Activated CD8-positive, alpha-beta memory T cell treated with anti-CD3 and anti-CD28 coated beads, Interleukin-2, amount 50 U/mL, for 48 hours (primary cell): ENCODE results near the gene GLB1L2.

Source experiments
- DNase-seq: peaks from one replicate; pipeline ENCODE4 v3.0.0-alpha.2; 2020

The GLB1L2 gene

DNA sequence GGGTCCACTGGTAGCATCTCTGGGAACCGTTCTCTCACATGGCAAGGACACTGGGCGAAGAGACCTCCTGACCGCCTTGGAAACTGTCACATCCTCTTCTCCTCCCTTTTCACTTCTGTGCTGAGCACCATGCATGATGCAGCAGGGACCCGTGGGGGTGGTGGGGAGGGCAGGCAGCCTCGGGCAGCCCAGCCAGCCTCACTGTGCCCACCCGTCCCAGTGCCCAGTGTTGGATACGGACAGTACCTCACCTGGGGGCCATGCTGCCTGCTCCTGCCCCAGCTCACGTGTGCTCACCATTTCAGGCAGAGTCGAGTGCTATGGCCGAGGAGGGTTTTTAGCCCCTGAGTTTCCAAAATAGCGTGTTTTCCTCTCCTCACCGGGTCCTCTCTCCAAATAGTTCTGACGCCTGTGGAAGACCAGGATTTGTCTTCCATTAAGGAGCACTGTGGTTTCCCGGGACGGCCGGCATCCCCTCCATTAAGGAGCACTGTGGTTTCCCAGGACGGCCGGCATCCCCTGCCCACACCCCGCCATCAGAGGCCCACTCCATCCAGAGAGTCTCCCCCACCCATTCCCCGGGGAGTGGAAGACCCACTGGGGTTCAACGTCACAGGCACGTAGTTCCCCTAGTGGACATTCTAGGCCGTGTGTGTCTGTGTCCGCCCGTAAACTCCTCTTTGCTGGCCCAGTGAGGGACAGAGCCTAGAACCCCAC, 57.8 kb downstream of the GLB1L2 start:
- DNase-seq, result no peak

DNA sequence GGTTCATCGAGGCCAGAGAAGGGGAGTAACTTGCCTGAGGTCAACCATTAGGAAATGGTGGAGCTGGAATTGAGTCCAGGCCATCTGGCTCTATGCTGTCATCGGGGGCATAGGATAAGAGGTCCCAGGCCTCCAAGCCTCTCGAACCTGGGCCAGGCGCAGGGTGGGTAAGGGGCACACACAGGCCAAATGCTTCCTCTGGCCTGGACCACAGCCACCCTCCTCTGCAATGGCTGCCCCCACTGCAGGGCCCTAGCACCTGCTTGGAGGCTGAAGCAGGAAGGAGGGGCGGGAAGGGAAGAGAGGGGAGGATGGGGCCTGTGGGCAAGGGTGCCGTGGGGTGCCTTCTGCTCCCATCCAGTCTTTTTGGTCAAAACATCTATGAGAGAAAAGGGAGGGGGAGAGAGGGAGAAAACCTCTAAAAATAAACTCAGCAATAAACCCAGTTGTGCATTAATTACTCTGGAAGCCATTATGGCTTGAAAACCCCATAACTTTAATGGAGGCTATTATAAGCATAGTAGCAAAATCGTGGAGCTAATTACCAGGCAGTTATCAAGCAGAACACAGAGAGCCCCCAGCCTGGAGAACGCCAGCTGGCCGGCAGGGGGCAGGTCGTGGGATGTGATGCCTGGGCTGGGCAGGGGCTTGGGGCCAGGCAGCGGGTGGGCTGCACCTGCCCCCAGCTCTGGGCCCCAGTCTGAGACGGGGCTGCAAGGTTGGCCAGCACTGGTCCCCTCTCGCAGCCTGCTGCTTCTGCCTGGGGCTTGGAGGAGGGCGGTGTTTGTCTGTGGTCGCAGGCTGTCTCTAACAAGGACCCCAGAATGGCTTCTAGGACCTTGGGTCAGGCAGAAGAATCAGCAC, 59.1 kb downstream of the GLB1L2 start:
- DNase-seq, result no peak

DNA sequence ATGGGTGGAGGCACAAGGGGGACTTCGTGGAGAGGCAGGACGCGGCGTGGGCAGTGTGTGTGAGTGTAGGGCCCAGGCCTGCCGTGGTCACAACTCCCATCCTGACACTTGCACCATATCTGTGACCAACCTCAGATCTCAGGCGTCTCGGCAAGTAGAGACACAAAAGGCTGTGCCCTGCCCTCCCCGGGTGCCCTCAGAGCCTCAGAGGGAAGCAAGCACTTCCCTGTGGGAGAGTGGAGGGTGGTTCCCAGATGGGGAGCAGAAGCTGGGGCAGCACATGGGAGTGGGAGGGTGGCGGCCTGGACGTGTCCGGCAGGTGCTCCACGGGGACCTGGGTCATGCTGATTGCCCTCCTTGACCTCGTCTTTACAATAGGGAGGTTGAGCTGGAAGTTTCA, 59.9 kb downstream of the GLB1L2 start:
- DNase-seq, result no peak

DNA sequence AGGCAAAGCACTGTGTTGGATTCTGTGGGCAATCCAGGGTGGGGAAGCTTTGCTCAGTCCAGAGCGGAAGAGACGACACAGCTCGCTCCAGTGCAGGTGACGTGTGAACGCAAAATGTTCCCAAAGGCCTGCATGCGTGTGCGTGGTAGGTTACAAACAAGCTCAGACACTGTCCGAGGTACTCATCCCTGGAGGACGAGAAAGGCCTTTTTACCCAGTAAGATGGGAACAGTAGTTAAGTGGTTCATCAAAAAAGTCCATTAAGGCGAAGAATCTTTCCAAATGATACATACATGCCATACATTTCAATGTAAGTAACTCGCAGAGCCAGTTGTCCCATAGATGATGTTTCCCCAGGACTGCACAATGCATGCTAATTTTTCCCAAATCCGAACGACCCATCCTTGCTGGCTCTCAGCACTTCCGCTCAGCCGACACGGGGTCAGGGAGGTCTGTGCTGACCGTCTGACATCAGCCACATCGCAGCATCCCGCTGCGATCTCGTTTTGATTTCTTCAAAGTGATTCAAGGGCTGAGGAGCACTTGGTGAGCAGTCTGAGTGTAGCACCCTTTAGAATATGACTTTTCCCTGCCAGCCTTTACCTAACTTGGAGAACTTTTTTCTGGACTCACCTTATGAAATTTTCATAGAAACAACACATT, 61.3 kb downstream of the GLB1L2 start:
- no peak for DNase-seq

DNA sequence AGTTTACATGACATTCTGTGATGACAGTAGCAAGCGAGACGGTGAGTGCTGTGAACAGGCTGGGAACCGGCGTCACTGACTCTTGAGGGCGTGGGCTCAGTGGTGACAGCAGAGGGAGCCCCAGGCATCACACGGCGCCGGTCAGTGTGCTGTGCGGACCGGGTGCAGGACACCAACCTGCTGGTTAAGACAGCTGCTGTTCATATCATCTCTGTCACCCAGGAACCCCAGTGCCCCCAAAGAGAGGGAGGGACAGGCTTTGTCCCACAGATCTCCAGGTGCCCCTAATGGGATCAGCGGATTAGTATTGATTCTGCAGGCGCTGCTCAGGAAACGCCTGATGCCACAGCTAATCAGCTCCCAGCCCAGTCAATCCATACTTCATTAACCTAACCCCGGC, 61.9 kb downstream of the GLB1L2 start:
- DNase-seq, result no peak

DNA sequence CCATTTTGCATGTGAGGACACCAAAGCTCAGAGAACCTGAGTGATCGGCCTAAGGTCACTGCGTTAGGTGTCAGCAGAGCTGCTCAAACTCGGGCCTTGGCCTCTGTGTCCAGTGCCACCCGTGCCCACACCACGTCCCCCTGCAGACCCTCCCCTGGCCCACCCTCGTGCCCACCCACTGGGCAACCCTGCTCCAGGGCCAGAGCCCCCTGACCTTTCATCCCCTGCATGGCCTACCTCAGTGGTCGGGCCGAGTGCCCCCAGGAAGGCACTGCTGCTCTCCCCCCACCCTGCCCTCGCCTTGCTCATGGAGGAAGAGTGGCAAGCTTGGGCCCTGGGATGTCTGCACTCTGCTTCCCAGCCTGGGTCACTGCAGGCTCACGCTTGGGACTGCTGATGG, 62.5 kb downstream of the GLB1L2 start:
- no peak for DNase-seq

DNA sequence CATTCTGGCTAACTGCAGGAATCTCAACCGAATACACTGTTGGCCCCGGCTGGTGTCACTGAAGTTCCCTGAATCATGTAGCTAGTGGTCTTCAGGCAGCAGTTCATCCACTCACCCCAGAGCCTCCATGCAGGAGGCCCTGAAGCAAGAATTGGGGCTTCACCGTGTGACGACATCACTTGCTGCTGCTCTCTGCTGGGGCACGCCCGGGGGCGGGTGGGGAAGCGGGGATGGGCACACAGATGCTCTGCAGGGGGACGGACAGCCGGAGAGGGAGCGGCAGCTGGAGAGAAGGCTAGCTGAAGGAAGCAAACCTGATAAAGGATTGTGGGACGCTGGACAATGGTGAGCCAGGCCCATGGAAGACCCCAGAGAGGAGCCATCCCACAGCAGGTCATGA, 63.2 kb downstream of the GLB1L2 start:
- no peak for DNase-seq

DNA sequence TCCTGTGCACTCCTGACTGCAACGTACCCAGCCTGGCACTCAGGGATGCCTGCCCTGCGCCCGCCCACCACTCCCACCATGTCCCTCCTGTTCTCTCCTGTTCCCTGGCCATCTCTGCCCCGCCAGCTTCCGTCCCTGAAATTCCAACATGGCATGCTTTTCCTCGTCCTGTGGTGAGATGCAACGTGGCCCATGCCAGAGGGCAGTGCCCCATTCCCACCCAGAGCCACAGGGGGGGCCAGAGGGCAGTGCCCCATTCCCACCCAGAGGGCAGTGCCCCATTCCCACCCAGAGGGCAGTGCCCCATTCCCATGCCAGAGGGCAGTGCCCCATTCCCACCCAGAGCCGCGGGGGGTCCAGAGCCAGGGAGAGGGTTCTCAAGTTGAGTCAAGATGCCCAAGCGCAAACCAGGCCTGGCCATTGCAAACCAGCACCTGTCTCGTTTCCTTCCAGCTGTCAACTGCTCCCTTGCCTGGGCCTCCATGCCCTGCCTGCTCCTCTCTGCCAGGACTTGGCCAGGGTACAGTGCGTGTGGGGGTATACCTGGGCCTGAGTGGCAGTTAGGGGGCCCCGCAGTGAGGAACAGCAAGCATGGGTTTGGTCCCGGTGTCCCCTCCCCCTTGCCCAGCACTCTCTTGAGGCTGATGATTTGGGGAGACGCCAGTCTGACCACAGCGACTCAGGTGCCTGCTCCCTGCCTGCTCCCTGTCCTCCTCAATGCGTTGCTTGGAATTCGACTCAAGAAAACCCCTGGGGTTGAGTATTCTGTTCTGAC, 65.7 kb downstream of the GLB1L2 start:
- no peak for DNase-seq

DNA sequence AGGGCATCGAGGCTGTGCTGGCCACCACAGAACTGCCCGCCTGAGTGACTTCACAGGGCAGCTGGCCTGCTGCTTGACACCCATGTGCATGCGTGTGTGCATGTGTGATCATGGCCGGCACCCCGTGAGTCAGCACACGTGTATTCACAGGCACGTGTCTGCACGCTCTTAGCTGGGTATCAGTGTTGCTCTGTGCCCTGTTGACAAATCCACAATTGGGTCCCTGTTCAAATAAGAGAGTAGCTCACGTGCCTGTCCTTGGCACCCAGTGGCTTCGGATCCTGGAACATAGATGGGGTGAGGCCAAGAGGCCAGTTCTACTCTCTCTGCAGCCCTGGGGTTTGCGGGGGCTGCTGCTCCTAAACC, 66.3 kb downstream of the GLB1L2 start:
- no peak for DNase-seq

DNA sequence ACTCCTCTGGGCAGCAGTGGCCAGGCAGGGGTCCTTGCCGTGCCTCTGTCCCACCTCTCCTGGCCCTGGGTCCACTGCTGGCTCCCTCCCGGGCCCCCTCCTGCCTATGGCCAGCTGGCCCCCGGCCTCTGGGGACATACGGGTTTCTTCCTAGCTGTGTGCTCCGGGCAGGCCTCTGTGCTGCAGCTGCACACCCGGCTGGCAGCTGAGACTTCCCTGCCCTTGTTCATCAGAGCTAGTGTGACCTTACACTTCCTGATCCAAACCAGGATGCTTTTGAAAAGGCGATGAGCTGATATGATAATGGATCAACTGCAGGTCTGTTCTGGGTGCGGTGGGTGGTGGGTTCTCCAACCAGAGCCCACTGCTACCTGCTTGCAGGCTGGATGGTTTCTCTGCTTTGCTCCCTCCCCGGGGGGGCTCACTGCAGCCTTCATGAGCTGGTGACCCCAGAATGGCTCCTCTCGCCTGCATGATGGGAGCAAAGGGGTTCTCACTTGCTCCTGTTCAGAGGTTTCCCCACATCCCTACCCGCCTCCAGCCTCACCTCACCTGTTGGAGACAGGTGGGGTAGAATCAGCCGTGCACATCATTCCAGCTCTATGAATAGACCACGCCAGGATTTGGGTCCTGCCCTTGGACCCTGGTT, 67.0 kb downstream of the GLB1L2 start:
- no peak for DNase-seq

DNA sequence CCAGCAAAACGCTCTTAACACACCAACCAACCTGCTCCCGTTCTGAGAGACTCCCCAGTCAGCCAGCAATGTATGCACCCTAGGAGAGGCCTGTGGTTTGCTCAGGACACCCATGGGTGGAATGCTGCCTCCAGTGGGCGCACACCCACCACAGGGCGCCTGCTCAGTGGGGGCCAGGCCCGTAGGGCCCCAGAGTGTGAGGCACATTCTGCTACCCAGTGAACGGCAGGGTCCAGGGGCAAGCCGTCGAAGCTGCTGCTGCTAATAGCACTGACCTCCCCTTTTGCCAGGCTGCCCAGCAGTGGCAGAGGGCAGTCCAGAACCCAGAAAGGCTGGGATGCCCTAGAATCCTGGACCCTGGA, 67.5 kb downstream of the GLB1L2 start:
- no peak for DNase-seq

DNA sequence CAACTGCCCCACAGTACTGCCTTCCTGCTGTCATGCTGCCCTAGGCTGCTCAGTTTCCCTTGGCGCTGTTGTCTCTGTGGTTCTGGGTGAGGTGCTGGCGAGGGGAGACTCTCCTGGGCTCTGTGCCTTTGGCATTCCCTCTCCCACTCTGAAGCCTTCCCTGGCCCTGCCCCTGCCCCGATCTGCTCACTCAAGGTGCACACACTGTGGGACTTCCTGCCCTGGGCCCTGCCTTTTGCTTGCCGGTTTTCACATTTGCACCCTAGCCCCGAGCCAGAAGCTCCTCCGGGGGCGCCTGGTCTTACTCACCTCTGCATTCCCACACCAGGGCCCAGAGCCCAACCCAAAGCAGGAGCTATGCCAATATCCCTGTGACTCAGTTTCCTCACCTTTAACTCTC, 68.2 kb downstream of the GLB1L2 start:
- DNase-seq, result no peak

DNA sequence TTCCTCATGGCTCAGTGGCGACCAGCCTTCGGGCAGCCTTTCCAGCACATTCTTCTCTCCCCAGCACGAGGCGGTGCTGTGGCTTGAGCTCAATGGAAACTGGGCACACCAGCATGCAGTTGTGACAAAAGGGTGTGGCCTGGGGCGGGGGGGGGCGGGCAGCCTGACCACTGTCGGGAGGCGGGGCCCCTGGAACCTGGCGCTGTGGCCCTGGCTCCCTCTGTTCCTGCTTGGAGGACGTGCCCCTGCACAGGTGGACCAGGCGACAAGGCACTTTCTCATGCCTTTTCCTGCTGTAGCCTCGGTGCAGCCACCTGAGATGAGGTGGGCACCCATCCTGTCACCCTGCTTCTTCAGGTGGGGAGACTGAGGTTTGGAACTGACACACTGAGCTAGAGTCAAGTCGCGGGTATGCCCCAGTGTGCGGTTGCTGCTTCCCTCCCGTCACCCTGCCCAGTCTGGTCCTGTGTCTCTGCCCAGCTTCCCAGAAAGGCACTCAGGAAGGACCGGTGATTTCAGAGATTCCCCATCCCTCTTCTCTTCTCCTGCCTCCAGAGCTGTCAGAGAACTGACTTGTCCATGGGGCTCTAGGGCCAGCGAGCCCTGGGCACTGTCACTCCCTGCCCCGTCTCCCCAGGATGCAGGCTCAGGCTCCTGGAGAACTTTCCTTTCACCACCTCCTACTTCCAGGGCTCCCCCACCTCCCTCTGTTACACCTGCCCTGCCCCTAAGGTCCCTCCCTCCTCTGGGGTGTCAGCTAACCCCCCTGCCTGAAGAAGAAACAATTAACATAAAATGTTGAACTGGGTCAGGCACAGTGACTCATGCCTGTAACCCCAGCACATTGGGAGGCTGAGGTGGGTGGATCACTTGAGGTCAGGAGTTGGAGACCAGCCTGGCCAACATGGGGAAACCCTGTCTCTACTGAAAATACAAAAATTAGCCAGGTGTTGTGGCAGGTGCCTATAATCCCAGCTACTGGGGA, 70.3 kb downstream of the GLB1L2 start:
- DNase-seq, result no peak

DNA sequence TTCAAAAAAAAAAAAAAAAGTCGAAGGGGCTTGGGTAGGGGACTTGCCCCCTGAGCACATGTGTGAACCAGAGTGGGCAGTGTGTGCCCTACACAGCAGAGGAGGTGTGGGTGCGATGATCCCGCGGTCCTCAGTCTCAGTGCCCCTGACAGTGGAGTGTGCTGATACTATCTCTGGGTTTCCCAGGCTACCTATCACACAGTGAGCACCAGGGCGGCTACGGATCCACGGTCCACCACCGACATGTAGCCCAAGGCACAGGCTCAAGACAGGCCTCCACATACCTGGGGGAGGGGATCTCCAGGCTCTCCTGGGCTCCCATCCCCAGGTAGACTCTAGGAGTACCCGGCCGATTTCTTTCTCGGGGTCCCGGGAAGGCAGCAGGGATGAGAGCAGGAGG, 71.1 kb downstream of the GLB1L2 start:
- no peak for DNase-seq

DNA sequence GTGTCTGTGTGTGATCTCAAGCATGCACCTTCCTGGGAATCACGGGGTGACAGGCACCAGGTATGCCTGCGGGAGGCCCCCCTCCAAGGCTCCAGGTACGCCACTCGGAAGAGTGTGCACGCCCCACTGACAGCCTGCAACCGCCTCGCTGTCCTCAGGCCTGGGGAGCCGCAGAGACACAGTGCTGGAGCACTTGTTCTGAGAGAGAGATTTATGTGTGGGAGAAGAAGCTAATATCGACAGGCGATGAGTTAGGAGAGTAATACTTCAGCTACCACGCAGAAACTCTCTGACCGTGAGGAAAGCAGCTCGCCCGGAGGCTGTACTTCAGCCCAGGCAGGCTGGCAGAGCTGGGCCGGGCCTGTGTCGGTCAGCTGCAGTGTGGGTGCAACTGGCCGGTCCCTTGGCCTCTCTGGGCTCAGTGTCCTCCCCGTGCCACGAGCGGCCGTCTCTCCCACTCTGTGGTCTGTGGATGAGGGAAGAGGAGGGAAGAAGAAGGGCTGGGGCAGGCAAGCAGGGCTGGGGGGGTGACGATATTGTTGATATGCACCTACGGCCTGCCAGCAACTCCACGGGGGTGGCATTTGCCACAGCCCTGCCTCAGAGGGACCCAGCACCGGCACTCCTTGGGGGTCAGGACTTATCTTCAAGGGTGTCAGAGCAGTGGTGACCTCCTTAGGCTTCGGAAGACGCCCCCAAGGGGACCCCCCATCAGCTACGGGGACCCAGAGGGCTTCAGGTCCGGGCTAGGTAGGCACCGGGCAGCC, 73.0 kb downstream of the GLB1L2 start:
- DNase-seq, result no peak

DNA sequence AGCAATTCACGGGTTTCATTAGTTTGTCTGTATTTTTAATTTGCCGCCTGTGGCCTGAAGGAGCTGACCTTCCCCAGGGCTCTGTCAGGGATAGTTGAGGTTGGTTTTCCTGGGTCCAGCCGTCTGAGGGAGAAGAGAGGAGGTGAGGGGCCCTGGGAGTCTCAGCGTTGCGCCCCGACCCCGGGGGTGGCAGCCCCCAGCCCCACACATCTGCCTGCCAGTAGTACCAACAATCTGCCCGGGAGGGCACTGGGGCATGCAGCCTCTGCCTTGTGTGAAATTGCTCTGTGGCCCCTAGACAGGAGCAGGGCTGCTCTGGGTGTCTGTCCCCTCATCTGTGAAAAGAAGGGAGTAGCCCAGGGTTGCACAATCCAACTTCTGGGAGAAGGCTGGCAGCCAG, 73.6 kb downstream of the GLB1L2 start:
- no peak for DNase-seq

DNA sequence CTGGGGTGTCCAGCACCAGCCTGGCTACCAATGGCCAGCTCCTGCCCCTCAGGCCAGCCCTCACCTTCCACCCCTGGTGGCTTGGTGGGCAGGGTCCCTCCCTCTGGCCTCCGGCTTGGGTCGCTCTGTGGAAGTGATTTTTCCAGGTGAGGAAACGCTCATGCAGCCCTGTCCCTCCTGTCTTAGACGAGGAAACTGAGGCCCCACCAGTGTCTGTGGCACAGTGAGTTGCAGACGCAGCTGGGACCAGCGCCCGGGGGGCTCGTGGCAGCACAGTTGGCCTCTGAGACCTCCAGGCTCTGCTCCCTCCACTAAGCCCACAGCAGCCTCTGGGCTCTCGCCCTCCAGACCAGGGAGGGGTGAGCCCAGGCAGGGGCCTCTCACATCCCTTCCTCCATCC, 74.1 kb downstream of the GLB1L2 start:
- no peak for DNase-seq

DNA sequence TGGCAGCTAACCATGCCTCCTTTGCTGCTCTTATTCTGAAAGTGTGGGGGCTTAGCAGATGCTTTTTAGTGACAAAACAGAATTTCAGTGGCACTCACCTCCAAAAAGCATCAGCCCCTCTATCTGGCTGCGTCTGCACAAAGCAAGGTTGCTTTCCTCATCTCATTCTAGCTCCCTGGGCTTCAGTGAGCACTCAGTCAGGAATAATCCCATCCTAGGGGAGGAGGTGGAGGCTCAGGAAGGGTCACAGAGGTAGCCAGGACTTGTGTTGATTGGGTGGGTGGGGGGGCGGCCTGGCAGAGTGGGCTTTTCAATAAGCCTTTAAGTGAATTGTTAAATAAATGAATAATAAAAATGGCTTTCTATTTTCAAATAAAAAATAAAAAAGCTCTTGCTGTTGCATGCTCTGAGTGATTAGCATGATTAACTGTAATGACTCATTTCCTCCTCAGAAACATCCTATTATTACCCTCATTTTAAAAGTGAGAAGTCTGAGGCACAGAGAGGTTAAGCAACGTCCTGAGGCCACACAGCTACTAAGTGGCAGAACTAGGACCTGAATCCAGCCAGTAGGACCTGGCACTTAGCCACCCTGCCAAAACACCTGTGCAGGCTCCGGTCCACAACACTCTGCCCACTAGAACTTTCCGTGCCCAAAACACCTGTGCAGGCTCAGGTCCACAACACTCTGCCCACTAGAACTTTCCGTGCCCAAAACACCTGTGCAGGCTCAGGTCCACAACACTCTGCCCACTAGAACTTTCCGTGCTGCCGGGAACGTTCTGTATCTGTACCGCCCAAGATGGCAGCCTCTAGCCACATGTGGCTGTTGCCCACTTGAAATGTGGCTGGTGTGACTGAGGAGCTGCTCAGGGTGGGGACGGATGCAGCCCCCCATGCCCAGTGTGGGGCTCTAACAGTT, 74.7 kb downstream of the GLB1L2 start:
- no peak for DNase-seq

DNA sequence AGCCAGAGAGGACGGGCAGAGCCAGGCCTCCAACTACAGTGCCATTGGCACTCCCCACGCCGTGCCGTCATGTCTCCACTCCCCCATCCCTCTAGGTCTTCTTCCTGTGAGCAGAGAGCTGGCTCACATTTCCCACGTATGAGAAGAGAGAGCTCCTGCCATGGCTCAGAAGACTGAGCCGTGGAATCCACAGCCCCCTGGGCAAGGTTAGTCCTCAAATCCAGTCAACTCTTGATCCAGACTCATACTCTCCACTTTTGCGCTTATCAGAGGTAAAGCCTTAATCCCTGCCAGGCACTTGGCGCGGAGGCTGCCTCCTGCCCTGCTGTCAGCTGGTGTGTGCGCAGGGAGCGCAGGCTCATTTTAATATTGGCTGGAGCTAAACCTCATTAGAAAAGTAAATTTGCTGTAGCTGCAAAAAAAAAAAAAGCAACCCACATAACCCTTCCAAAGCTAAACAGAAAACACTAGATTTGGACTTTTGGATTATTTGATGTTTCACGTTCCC, 75.6 kb downstream of the GLB1L2 start:
- DNase-seq, result no peak
